Sigmoid colon (tissue), 7 donors: Measurements from ENCODE around the gene GAPVD1. TPM values are rescaled to one million over a fixed set of nuclear protein-coding genes. Genes with fewer than 3 reads are reported as not detected.
"Not testable (repeated sequence)": the region's sequence is repeated elsewhere in the genome, so short reads cannot be mapped to it uniquely, and the experiment has no call there.

Experiments
- DNase-seq: peaks from one replicate; pipeline ENCODE4 v3.0.0-alpha.2; 2019
- H3K27ac ChIP-seq, 4 donors: fragments of 200-600 bp; sonication (generic); one replicate each; pipeline ENCODE4 v1.5.1; 2016 to 2019; ENCODE audit warnings: mild to moderate bottlenecking in 1 of 4
- H3K27me3 ChIP-seq, 3 donors: fragments of 200-600 bp; sonication (generic); one replicate each; pipeline ENCODE4 v1.5.1; 2019; ENCODE audit warnings: mild to moderate bottlenecking in 1 of 3
- H3K36me3 ChIP-seq, 4 donors: fragments of 200-600 bp; sonication (generic); one replicate each; pipeline ENCODE4 v1.5.1; 2016 to 2019
- H3K4me1 ChIP-seq, 4 donors: fragments of 200-600 bp; sonication (generic); one replicate each; pipeline ENCODE4 v1.5.1; 2017 to 2019
- H3K4me3 ChIP-seq, 4 donors: fragments of 200-600 bp; sonication (generic); one replicate each; pipeline ENCODE4 v1.5.1; 2017 to 2019; ENCODE audit warnings: mild to moderate bottlenecking in 2 of 4, moderate library complexity in 1 of 4
- H3K9me3 ChIP-seq, 4 donors: fragments of 200-600 bp in 3 of 4; sonication (generic) in 3 of 4; one replicate each; pipeline versions ENCODE4 v1.5.1 to v1.6.1; 2013 to 2019
- CTCF ChIP-seq, 4 experiments: fragments of 450-650 bp in 3 of 4; fragments of 200-600 bp in 1 of 4; IDR thresholded peaks; one replicate each; pipeline ENCODE4 v1.5.1; 2016 to 2019; ENCODE audit warnings: antibody characterized with exemption in 4 of 4, mild to moderate bottlenecking in 3 of 4, moderate library complexity in 2 of 4
- EP300 ChIP-seq, 4 donors: sonication (generic); formaldehyde crosslinking; IDR thresholded peaks; one replicate each; pipeline ENCODE4 v1.6.1; 2017; ENCODE audit warnings: antibody characterized with exemption in 4 of 4
- POLR2A ChIP-seq, 2 donors: fragments of 450-650 bp; IDR thresholded peaks; one replicate each; pipeline ENCODE4 v1.6.1; 2016; ENCODE audit warnings: antibody characterized with exemption in 2 of 2, mild to moderate bottlenecking in 2 of 2, moderate library complexity in 2 of 2
- POLR2AphosphoS5 ChIP-seq, 4 donors: sonication (generic); formaldehyde crosslinking; IDR thresholded peaks; one replicate each; pipeline ENCODE4 v1.6.1; 2017; ENCODE audit warnings: antibody characterized with exemption in 4 of 4
- WGBS, 2 donors: extraction: QIAGEN DNeasy Blood & Tissue Kit; methylation state at CpG; one replicate each; pipeline ENCODE4 v1.1.7; 2013; 5-methylcytosine and 5-hydroxymethylcytosine counted together
- intact Hi-C: fragments of 100-400 bp; cut with DNase I; formaldehyde crosslinking; loops from one replicate; pipeline ENCODE4 v1.15.1; 2023
- polyA plus RNA-seq, 3 donors: library from polyadenylated mRNA; stranded (reverse); fragments of 200-250 nt; gene quantifications; one replicate each; pipeline ENCODE4 v1.2.3, GENCODE V29; 2013
- total RNA-seq, 4 donors: library from RNA; depleted of rRNA; stranded (reverse); fragments of >200 nt; gene quantifications; one replicate each; pipeline ENCODE4 v1.1.0, GENCODE V29; 2016
- donor health status: healthy with polysubstance abuse.
- donor health status: Bipolar disorder and iron deficiency.
- donor health status: healthy.

Gene GAPVD1
- total RNA-seq (100 to 1,000 TPM in 1 of 4 donors, 10 to 100 TPM in 3; 44.9 to 182 (median 54.3) TPM), polyA plus RNA-seq (10 to 100 TPM in 1 of 3 donors, 1 to 10 TPM in 2; 3.0 to 12.7 (median 5.1) TPM)

GRCh38 chr9:125261501-125262293 lies at the start of gene GAPVD1:
Gene GAPVD1 (plus strand): TSS chr9:125261826. CDS start chr9:125298922, 37,096 bp downstream.
- 1% methylated on average over 72 of the region's 72 CpGs for WGBS, 2 donors
- Histone ChIP-seq H3K36me3 (no peaks in the 10 kb centered on the region), H3K4me1 (peaks cover 0 to 32% (median 17%) of the 10 kb centered on the region in 4 donors)

GRCh38 chr9:125214186-125214585 lies 47.4 kb upstream of the GAPVD1 start:
- 84 to 89% methylated on average over 5 of the region's 5 CpGs for WGBS, 2 donors
- Histone ChIP-seq H3K4me1 (no peaks in the 10 kb centered on the region), H3K27me3 (no peaks in the 10 kb centered on the region), H3K27ac (no peak overlapping the region), H3K9me3 (no peaks in the 10 kb centered on the region), H3K36me3 (peaks cover 0 to 61% (median 10%) of the 10 kb centered on the region in 4 donors), H3K4me3 (no peak overlapping the region)
- TF ChIP-seq CTCF (IDR thresholded peaks at IDR 0.05) (no peak), POLR2A (IDR thresholded peaks at IDR 0.05) (no peak), EP300 (IDR thresholded peaks at IDR 0.05) (no peak), POLR2AphosphoS5 (IDR thresholded peaks at IDR 0.05) (no peak)
- intact Hi-C loops, result no loop called here
- DNase-seq, result no peak

More at GRCh38 chr9:125261501-125262293, at the start of gene GAPVD1:
- intact Hi-C loops, result loop anchor here (1.0 kb wide), 1 partner anchor 20 kb away; the partner anchor contains the start of gene HSPA5
- TF ChIP-seq POLR2A (IDR thresholded peaks at IDR 0.05) (peak in 1 of 2 donors; percentile 34), CTCF (IDR thresholded peaks at IDR 0.05) (peak in 2 of 4 experiments; percentile 33 to 50), POLR2AphosphoS5 (IDR thresholded peaks at IDR 0.05) (peak; percentile 36 to 90 (median 79)), EP300 (IDR thresholded peaks at IDR 0.05) (no peak)
- no peaks in the 10 kb centered on the region for H3K9me3 ChIP-seq
- H3K27me3 ChIP-seq, result no peaks in the 10 kb centered on the region
- peak; percentile 93 for DNase-seq
- H3K27ac ChIP-seq, result peak within 1 kb of the TSS; percentile 81 to 89 (median 86)
- H3K4me3 ChIP-seq, result peak within 1 kb of the TSS; percentile 84 to 99 (median 92)

DNA sequence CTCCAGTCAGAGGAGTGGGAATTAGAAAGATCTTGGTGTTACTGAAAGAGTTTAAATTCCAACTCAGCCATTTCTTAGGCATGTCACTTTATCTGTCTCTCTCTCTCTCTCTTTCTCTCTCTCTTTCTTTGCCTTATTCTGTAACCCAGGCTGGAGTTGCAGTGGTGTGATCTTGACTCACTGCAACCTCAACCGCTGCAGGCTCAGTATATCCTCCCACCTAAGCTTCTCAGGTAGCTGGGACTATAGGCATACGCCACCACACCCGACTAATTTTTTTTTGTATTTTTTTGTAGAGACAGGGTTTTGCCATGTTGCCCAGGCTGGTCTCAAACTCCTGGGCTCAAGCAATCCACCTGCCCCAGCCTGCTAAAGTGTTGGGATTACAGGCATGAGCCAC lies 43.0 kb upstream of the GAPVD1 start:
- DNase-seq, result no peak
- WGBS, 2 donors, result 95 to 99% methylated on average over 3 of the region's 3 CpGs
- no peaks in the 10 kb centered on the region for H3K4me1 ChIP-seq
- H3K27ac ChIP-seq, result no peak overlapping the region
- intact Hi-C loops, result no loop called here
- no peak overlapping the region for H3K4me3 ChIP-seq
- no peaks in the 10 kb centered on the region for H3K9me3 ChIP-seq
- peaks cover 0 to 49% (median 15%) of the 10 kb centered on the region in 4 donors for H3K36me3 ChIP-seq
- no peaks in the 10 kb centered on the region for H3K27me3 ChIP-seq
- TF ChIP-seq EP300 (IDR thresholded peaks at IDR 0.05), result no peak
- no peak for TF ChIP-seq POLR2AphosphoS5 (IDR thresholded peaks at IDR 0.05)
- no peak for TF ChIP-seq POLR2A (IDR thresholded peaks at IDR 0.05)
- TF ChIP-seq CTCF (IDR thresholded peaks at IDR 0.05), result no peak

DNA sequence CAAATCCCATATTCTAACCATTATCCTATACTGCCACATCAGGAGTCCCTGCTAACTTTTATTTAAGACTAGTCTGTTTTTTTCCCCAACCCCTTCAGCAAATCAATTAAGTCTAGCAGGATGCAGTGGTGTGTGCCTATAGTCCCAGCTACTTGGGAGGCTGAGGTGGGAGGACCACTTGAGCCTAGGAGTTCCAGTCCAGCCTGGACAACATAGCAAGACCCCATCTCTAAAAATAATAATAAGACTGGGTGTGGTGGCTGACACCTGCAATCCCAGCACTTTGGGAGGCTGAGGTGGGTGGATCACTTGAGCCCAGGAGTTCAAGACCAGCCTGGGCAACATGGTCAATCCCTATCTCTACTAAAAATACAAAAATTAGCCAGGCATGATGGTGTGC lies 36.8 kb upstream of the GAPVD1 start:
- H3K27me3 ChIP-seq, H3K4me3 ChIP-seq, H3K4me1 ChIP-seq, H3K9me3 ChIP-seq, intact Hi-C loops, H3K27ac ChIP-seq, DNase-seq: not testable (repeated sequence)
- peaks cover 0 to 44% (median 20%) of the 10 kb centered on the region in 4 donors for H3K36me3 ChIP-seq

DNA sequence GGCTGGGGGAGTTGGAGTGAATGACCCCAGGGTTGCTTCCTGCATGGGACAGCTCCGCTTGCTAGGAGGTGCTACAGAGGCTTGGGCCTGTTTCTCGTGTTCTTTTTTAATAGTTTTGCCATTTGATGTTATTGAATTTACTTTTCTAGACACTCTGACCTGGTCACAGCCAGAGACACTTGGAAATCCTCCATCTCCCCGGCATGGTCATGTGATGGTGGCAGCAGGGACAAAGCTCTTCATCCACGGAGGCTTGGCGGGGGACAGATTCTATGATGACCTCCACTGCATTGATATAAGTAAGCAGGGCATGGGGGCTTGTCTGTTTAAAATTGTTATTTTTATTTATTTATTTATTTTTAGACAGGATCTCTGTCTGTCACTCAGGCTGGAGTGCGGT lies 33.9 kb upstream of the GAPVD1 start:
- TF ChIP-seq CTCF (IDR thresholded peaks at IDR 0.05) (no peak), POLR2AphosphoS5 (IDR thresholded peaks at IDR 0.05) (no peak), EP300 (IDR thresholded peaks at IDR 0.05) (no peak), POLR2A (IDR thresholded peaks at IDR 0.05) (no peak)
- no peak for DNase-seq
- Histone ChIP-seq H3K36me3 (peaks cover 0 to 47% (median 19%) of the 10 kb centered on the region in 4 donors), H3K27me3 (no peaks in the 10 kb centered on the region), H3K4me1 (no peaks in the 10 kb centered on the region), H3K27ac (no peak overlapping the region), H3K4me3 (no peak overlapping the region), H3K9me3 (no peaks in the 10 kb centered on the region)
- intact Hi-C loops, result no loop called here
- WGBS, 2 donors, result 96% methylated on average over 6 of the region's 6 CpGs
